B cell (primary cell): ENCODE data around the gene HLA-F.

Experiments used
- CTCF ChIP-seq: fragments of 200-600 bp; IDR thresholded peaks from one replicate; pipeline ENCODE4 v1.8.0; 2022; ENCODE audit warnings: antibody characterized with exemption, mild to moderate bottlenecking
- EZH2 ChIP-seq: IDR thresholded peaks from 2 replicates; pipeline ENCODE4 v1.6.1; 2012; ENCODE audit warnings: borderline replicate concordance, low read depth, mild to moderate bottlenecking, moderate library complexity, low read length; ENCODE audit not compliant: insufficient read depth, poor library complexity, severe bottlenecking

- TF ChIP-seq CTCF (no peak), EZH2 (no peak)
Observed at GRCh38 chr6:29746846-29747687, 23.8 kb downstream of the HLA-F start.
